GM23248 (cell line): ENCODE results near the gene IL36G. TPM values are rescaled to one million over a fixed set of nuclear protein-coding genes. Genes with fewer than 3 reads are reported as not detected.

ENCODE experiments used
- DNase-seq: peaks from one replicate; pipeline ENCODE4 v3.0.0-alpha.2; 2015
- H2AFZ ChIP-seq: fragments of 200-600 bp; sonication (generic); 2 replicates; pipeline ENCODE4 v1.6.1; 2016; ENCODE audit warnings: antibody characterized with exemption
- H3F3A ChIP-seq: fragments of 200-600 bp; sonication (generic); 2 replicates; pipeline ENCODE4 v1.6.1; 2016; ENCODE audit warnings: mild to moderate bottlenecking, antibody characterized with exemption, mixed run types; ENCODE audit not compliant: insufficient read depth
- H3K27ac ChIP-seq: fragments of 200-600 bp; sonication (generic); 2 replicates; pipeline ENCODE4 v1.5.1; 2016; ENCODE audit warnings: mild to moderate bottlenecking
- H3K27me3 ChIP-seq: fragments of 200-600 bp; sonication (generic); replicated peaks from 2 replicates; pipeline ENCODE4 v1.6.1; 2016; ENCODE audit warnings: mild to moderate bottlenecking; ENCODE audit not compliant: insufficient read depth
- H3K36me3 ChIP-seq: fragments of 200-600 bp; sonication (generic); 2 replicates; pipeline ENCODE4 v1.6.1; 2016; ENCODE audit warnings: low read depth, mild to moderate bottlenecking
- H3K4me1 ChIP-seq: fragments of 200-600 bp; sonication (generic); 2 replicates; pipeline ENCODE4 v1.6.1; 2016; ENCODE audit warnings: mild to moderate bottlenecking; ENCODE audit not compliant: insufficient read depth
- H3K4me2 ChIP-seq: fragments of 200-600 bp; sonication (generic); one replicate; pipeline ENCODE4 v1.6.1; 2016; ENCODE audit warnings: mild to moderate bottlenecking; ENCODE audit not compliant: unreplicated experiment
- H3K4me3 ChIP-seq: fragments of 200-600 bp; sonication (generic); 2 replicates; pipeline ENCODE4 v1.5.1; 2016; ENCODE audit warnings: mild to moderate bottlenecking
- H3K79me2 ChIP-seq: fragments of 200-600 bp; sonication (generic); 2 replicates; pipeline ENCODE4 v1.6.1; 2016; ENCODE audit warnings: mild to moderate bottlenecking; ENCODE audit not compliant: insufficient read depth
- H3K9ac ChIP-seq: fragments of 200-600 bp; sonication (generic); 2 replicates; pipeline ENCODE4 v1.6.1; 2016; ENCODE audit warnings: mild to moderate bottlenecking
- H3K9me2 ChIP-seq: fragments of 200-600 bp; sonication (generic); 2 replicates; pipeline ENCODE4 v1.6.1; 2016; ENCODE audit warnings: mixed run types, mild to moderate bottlenecking, moderate library complexity; ENCODE audit not compliant: insufficient read depth
- H3K9me3 ChIP-seq: fragments of 200-600 bp; sonication (generic); one replicate; pipeline ENCODE4 v1.6.1; 2017; ENCODE audit warnings: low read depth
- H4K20me1 ChIP-seq: fragments of 200-600 bp; sonication (generic); 2 replicates; pipeline ENCODE4 v1.6.0; 2016; ENCODE audit not compliant: insufficient read depth
- EZH2 ChIP-seq: fragments of 200-600 bp; sonication (generic); IDR thresholded peaks from 2 replicates; pipeline ENCODE4 v1.6.1; 2018; ENCODE audit warnings: antibody characterized with exemption, mild to moderate bottlenecking; ENCODE audit not compliant: insufficient read depth, poor library complexity, severe bottlenecking
- EZH2phosphoT487 ChIP-seq: fragments of 200-600 bp; sonication (generic); IDR thresholded peaks from 2 replicates; pipeline ENCODE4 v1.6.1; 2018; ENCODE audit warnings: antibody characterized with exemption, moderate library complexity, mild to moderate bottlenecking, low read depth; ENCODE audit not compliant: insufficient read depth
- WGBS, 2 experiments: methylation state at CpG; one replicate each; pipeline ENCODE4 v1.1.6; 2015 to 2017; ENCODE audit warnings: low lambda C conversion rate in 2 of 2, low coverage in 1 of 2; ENCODE audit errors: missing lambda C conversion rate in 2 of 2; 5-methylcytosine and 5-hydroxymethylcytosine counted together
- in situ Hi-C: fragments of 300-500 bp; cut with MboI; formaldehyde crosslinking; loops from 2 replicates; pipeline ENCODE4 v1.15.0; 2020
- polyA plus RNA-seq: library from polyadenylated mRNA; unstranded; fragments of >200 nt; fragmentation: Nextera tagmentation; extraction: Ambion mirVana; gene quantifications from 2 replicates; pipeline ENCODE4 v1.2.1, GENCODE V29; 2016
- total RNA-seq: library from RNA; depleted of rRNA; stranded (reverse); fragments of >200 nt; shearing (Covaris generic); gene quantifications from 2 replicates; pipeline ENCODE4 v1.2.3, GENCODE V29; 2014

Gene IL36G
- total and polyA plus RNA-seq, 2 experiments from 2014 or later: not detected

DNA sequence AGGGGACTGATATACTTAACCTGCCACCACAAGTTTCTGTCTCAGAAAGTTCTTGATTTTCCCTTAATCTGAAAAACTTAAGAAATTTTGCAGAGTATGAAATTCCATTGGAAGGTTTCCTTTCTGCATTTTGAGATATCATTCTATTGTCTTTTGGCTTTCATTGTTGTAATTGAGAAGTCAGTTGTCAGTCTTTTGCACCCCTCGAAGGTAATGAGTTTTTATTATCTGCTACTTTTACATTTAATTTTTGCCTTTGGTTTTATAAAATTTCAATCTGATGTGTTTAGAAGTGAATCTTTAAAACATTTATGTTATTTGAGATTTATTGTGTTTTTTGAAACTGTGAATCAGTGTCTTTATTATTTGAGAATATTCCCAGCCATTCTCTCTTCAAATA is 22.6 kb downstream of the IL36G start:
- no peak for DNase-seq
- Histone ChIP-seq H3K27ac (no peak overlapping the region), H3K9me3 (no peaks in the 10 kb centered on the region), H3F3A (no peaks in the 10 kb centered on the region), H3K9ac (no peak overlapping the region), H3K27me3 (peaks cover 8% of the 10 kb centered on the region), H3K79me2 (no peaks in the 10 kb centered on the region), H3K4me1 (no peaks in the 10 kb centered on the region), H4K20me1 (no peaks in the 10 kb centered on the region), H3K36me3 (no peaks in the 10 kb centered on the region), H3K4me2 (no peak overlapping the region), H3K9me2 (no peaks in the 10 kb centered on the region), H3K4me3 (no peak overlapping the region), H2AFZ (no peak overlapping the region)
- 11 to 15% methylated on average over 1 of the region's 1 CpG for WGBS, 2 experiments
- in situ Hi-C loops: no loop called here
- TF ChIP-seq EZH2phosphoT487 (no peak), EZH2 (no peak)

DNA sequence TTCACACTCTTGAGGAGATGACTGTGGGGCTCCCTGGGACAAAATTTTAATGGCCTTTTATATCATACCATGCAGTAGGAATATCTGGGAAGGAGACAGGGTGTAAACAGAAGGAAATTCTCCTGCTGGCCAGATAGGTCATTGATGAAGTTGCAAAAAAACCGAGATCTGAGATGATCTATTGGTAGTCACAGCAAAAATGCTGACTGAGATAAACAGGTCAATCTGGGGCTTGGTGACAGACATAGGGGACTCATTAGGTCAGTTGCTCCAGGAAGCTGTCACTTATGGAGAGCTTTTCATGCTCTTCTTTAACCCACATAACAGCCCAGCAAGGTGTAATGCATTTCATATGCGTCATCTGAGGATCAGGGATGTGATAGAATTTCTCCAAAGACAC is 24.9 kb downstream of the IL36G start:
- in situ Hi-C loops: no loop called here

DNA sequence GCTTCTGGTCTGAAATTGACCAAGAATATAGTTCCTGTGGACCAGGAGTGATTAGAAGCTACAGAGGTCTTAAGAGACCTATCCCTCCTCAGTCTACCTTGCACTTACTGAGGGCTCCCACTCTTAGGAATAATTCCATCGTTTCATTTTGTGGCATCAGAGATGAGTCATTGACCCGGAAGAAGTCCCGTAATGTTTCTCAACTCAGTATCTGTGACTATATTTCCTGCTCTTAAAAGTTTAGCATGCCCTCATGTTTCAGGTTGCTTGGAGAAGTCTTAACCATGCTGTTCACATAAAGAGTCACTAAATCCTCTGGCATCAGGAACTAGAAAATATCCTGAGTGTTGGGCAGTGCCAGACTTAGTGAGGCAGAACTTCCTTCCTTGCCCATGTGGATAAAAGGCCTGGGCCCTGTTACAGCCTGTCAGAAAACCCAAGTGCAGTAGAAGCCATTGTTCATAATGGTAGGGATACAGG is 27.3 kb downstream of the IL36G start, which contains the start of gene IL36A:
TSS of gene IL36A (plus strand) at position 430 of the 480 bp plus-strand sequence. CDS start 413 bp downstream, outside the sequence.
- Histone ChIP-seq H3K36me3 (no peaks in the 10 kb centered on the region), H3K4me2 (no peak within 1 kb of the TSS), H3K4me3 (no peak within 1 kb of the TSS), H3K79me2 (no peaks in the 10 kb centered on the region), H3F3A (peaks cover 4% of the 10 kb centered on the region; the same call in 1 of the 2 replicates), H3K27me3 (peaks cover 14% of the 10 kb centered on the region), H3K4me1 (0 out of 2 replicates have a peak, but pooled peaks cover 3% of the 10 kb centered on the region), H3K9ac (no peak within 1 kb of the TSS), H2AFZ (no peak within 1 kb of the TSS), H3K9me3 (no peaks in the 10 kb centered on the region), H4K20me1 (no peaks in the 10 kb centered on the region), H3K9me2 (no peaks in the 10 kb centered on the region), H3K27ac (no peak within 1 kb of the TSS)
- no peak for DNase-seq
- TF ChIP-seq EZH2 (no peak), EZH2phosphoT487 (no peak)
- WGBS, 2 experiments: 16 to 17% methylated on average over 3 of the region's 3 CpGs
- in situ Hi-C loops: no loop called here

More for the DNA sequence above, 24.9 kb downstream of the IL36G start:
- H3K27ac ChIP-seq: no peak overlapping the region
- no peaks in the 10 kb centered on the region for H3K4me1 ChIP-seq
- no peak overlapping the region for H3K4me2 ChIP-seq
- WGBS, 2 experiments: 0 to 3% methylated on average over 2 of the region's 2 CpGs
- H3K9me2 ChIP-seq: no peaks in the 10 kb centered on the region
- H3K9me3 ChIP-seq: no peaks in the 10 kb centered on the region
- no peak overlapping the region for H3K9ac ChIP-seq
- no peak for DNase-seq
- H3K36me3 ChIP-seq: no peaks in the 10 kb centered on the region
- no peaks in the 10 kb centered on the region for H4K20me1 ChIP-seq
- no peak overlapping the region for H3K4me3 ChIP-seq
- no peak overlapping the region for H2AFZ ChIP-seq
- no peaks in the 10 kb centered on the region for H3K79me2 ChIP-seq
- H3K27me3 ChIP-seq: peaks cover 16% of the 10 kb centered on the region
- H3F3A ChIP-seq: no peaks in the 10 kb centered on the region
- no peak for TF ChIP-seq EZH2
- no peak for TF ChIP-seq EZH2phosphoT487

DNA sequence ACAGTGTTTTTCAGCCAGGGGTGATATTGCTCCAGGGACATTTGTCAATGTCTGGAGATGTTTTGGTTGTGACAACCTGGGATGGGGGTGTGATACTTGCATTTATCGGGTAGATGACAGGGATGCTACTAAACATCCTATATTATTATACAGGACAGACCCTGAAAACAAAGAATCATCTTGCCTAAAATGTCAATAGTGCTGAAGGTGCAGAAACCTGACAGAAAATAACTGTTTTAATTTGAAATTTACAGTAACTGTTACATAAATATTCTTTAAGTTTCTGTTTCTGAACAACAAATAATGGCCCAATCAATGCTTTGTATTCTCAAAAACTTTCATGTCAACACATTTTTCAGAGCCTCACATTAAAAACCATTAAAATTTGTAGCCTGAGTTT is 29.4 kb downstream of the IL36G start:
- 33 to 38% methylated on average over 1 of the region's 1 CpG for WGBS, 2 experiments
- DNase-seq: no peak

More for the DNA sequence above, 29.4 kb downstream of the IL36G start:
- Histone ChIP-seq H2AFZ (no peak overlapping the region), H3K9ac (no peak overlapping the region), H3K4me1 (peaks cover 8% of the 10 kb centered on the region; the same call in 1 of the 2 replicates), H3K27ac (no peak overlapping the region), H3F3A (peaks cover 12% of the 10 kb centered on the region; the same call in 1 of the 2 replicates), H3K4me2 (no peak overlapping the region), H3K79me2 (no peaks in the 10 kb centered on the region), H3K9me3 (no peaks in the 10 kb centered on the region), H3K9me2 (no peaks in the 10 kb centered on the region), H3K4me3 (no peak overlapping the region), H3K36me3 (no peaks in the 10 kb centered on the region), H3K27me3 (peaks cover 18% of the 10 kb centered on the region), H4K20me1 (no peaks in the 10 kb centered on the region)
- in situ Hi-C loops: no loop called here
- TF ChIP-seq EZH2 (no peak), EZH2phosphoT487 (no peak)
